Measurements from ENCODE around the gene ARV1. TPM values are rescaled to one million over a fixed set of nuclear protein-coding genes. Genes with fewer than 3 reads are reported as not detected.
A peak's percentile ranks its signal among the peaks of the same experiment; 100 is the strongest.

The ARV1 gene
- total and polyA plus RNA-seq, 2 donors (not counting 1 experiment from before 2014, with no cell fraction given): 16.8 to 38.7 TPM

DNA sequence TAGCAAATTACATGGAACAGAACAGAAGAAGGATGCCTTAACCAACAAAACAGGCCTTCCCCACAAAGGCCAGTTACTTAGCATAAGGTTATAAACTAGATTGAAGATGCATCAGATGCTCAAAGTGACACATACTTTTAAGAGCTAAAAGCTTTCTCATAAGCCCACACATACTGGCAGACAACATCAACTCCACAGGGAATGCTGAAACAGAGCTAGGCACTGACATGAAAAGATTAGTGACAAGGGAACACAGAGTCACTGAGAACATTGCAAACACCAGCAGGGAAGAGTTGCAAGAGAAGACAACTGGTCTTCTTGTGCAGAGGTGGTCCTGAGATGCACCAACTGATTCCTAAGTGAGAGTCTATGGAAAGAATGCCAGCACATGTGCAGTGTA lies 7.1 kb upstream of the ARV1 start:
- Histone ChIP-seq H4K20me1 (ENCODE audit: control insufficient read depth, extremely low read depth, insufficient read depth, low read length) (no peaks in the 10 kb centered on the region), H3K27me3 (ENCODE audit: control insufficient read depth, insufficient read depth, low read length) (no peaks in the 10 kb centered on the region), H2AFZ (ENCODE audit: low read length) (no peak overlapping the region), H3K9me3 (ENCODE audit: control insufficient read depth, insufficient read depth, low read depth, low read length) (no peaks in the 10 kb centered on the region), H3K79me2 (ENCODE audit: control insufficient read depth, insufficient read depth, low read length) (no peaks in the 10 kb centered on the region), H3K9ac (ENCODE audit: insufficient read depth, low read length) (no peak overlapping the region), H3K4me2 (ENCODE audit: extremely low read depth, insufficient read depth, low read length) (no peak overlapping the region), H3K27ac (ENCODE audit: insufficient read depth, low read length) (no peak overlapping the region), H3K4me1 (ENCODE audit: control insufficient read depth, extremely low read depth, insufficient read depth, low read length) (no peaks in the 10 kb centered on the region), H3K36me3 (ENCODE audit: control insufficient read depth, insufficient read depth, low read length) (no peaks in the 10 kb centered on the region), H3K4me3 (replicated peaks in 1 of 4; ENCODE audit: control extremely low read depth in 1 of 4, insufficient read depth in 1 of 4, low read depth in 3 of 4, low read length in 4 of 4) (no peak overlapping the region)
- DNase-seq (ENCODE audit: low read depth in 2 of 2): no peak
- TF ChIP-seq EZH2 (IDR thresholded peaks at IDR 0.05; ENCODE audit: low read length, missing control alignments): no peak
- TF ChIP-seq, protein P1, sequence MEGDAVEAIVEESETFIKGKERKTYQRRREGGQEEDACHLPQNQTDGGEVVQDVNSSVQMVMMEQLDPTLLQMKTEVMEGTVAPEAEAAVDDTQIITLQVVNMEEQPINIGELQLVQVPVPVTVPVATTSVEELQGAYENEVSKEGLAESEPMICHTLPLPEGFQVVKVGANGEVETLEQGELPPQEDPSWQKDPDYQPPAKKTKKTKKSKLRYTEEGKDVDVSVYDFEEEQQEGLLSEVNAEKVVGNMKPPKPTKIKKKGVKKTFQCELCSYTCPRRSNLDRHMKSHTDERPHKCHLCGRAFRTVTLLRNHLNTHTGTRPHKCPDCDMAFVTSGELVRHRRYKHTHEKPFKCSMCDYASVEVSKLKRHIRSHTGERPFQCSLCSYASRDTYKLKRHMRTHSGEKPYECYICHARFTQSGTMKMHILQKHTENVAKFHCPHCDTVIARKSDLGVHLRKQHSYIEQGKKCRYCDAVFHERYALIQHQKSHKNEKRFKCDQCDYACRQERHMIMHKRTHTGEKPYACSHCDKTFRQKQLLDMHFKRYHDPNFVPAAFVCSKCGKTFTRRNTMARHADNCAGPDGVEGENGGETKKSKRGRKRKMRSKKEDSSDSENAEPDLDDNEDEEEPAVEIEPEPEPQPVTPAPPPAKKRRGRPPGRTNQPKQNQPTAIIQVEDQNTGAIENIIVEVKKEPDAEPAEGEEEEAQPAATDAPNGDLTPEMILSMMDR (conservative IDR thresholded peaks at IDR 0.05 in 1 of 2, IDR thresholded peaks at IDR 0.05 in 1 of 2; ENCODE audit: low read depth in 1 of 2, low read length in 2 of 2): no peak

DNA sequence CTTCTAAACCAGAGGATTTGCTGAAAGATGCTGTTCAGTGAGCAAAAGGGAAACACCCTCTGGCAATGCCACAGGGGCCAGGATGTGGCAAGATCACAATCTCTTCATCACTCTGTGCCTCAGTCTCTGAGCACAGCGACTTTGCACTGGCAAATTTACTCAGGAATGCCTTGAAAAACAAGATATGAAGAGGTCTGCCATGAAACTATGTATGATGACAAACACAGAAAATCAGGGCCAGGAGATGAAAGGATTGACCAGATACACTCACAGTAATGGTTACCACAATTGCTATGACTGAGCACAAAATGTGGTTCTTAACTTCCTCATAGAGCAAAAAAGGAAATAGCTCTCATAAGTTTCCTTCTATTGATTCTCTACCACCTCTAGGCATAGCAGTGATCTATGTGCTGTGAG lies 6.0 kb upstream of the ARV1 start:
- no peaks in the 10 kb centered on the region for H3K4me1 ChIP-seq (ENCODE audit: control insufficient read depth, extremely low read depth, insufficient read depth, low read length)
- no peak overlapping the region for H3K9ac ChIP-seq (ENCODE audit: insufficient read depth, low read length)
- H3K4me2 ChIP-seq (ENCODE audit: extremely low read depth, insufficient read depth, low read length): no peak overlapping the region
- no peaks in the 10 kb centered on the region for H3K9me3 ChIP-seq (ENCODE audit: control insufficient read depth, insufficient read depth, low read depth, low read length)
- TF ChIP-seq, protein P1 (conservative IDR thresholded peaks at IDR 0.05 in 1 of 2, IDR thresholded peaks at IDR 0.05 in 1 of 2; ENCODE audit: low read depth in 1 of 2, low read length in 2 of 2): no peak
- TF ChIP-seq EZH2 (IDR thresholded peaks at IDR 0.05; ENCODE audit: low read length, missing control alignments): no peak
- H2AFZ ChIP-seq (ENCODE audit: low read length): no peak overlapping the region
- H4K20me1 ChIP-seq (ENCODE audit: control insufficient read depth, extremely low read depth, insufficient read depth, low read length): no peaks in the 10 kb centered on the region
- DNase-seq (ENCODE audit: low read depth in 2 of 2): peak in 1 of 2 donors; percentile 25
- no peak overlapping the region for H3K4me3 ChIP-seq (replicated peaks in 1 of 4; ENCODE audit: control extremely low read depth in 1 of 4, insufficient read depth in 1 of 4, low read depth in 3 of 4, low read length in 4 of 4)
- H3K27ac ChIP-seq (ENCODE audit: insufficient read depth, low read length): no peak overlapping the region
- H3K36me3 ChIP-seq (ENCODE audit: control insufficient read depth, insufficient read depth, low read length): no peaks in the 10 kb centered on the region
- no peaks in the 10 kb centered on the region for H3K27me3 ChIP-seq (ENCODE audit: control insufficient read depth, insufficient read depth, low read length)
- H3K79me2 ChIP-seq (ENCODE audit: control insufficient read depth, insufficient read depth, low read length): peaks cover 2% of the 10 kb centered on the region

DNA sequence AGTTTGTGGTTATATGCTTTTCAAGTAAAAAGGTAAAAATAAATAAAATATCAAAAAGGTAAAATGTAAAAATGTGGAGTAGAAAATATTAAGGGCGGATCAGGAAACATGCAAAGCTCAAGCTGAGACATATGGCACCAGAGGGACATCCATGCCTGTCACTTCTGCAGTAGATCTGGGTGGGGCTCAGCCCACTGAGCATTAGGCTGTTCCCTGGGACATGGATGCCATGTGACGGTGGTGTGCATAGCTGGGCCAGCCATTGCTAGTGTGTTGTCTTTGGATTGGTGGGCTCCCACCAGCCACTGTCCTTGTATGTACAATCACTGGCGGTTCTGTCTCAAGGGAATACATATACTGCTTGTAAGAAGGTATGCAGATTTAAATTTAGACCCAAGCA lies 3.3 kb upstream of the ARV1 start:
- Histone ChIP-seq H3K9ac (ENCODE audit: insufficient read depth, low read length) (no peak overlapping the region), H3K4me2 (ENCODE audit: extremely low read depth, insufficient read depth, low read length) (no peak overlapping the region), H2AFZ (ENCODE audit: low read length) (no peak overlapping the region), H3K79me2 (ENCODE audit: control insufficient read depth, insufficient read depth, low read length) (peaks cover 12% of the 10 kb centered on the region), H3K4me1 (ENCODE audit: control insufficient read depth, extremely low read depth, insufficient read depth, low read length) (no peaks in the 10 kb centered on the region), H3K27ac (ENCODE audit: insufficient read depth, low read length) (no peak overlapping the region), H3K27me3 (ENCODE audit: control insufficient read depth, insufficient read depth, low read length) (no peaks in the 10 kb centered on the region), H3K36me3 (ENCODE audit: control insufficient read depth, insufficient read depth, low read length) (no peaks in the 10 kb centered on the region), H3K4me3 (replicated peaks in 1 of 4; ENCODE audit: control extremely low read depth in 1 of 4, insufficient read depth in 1 of 4, low read depth in 3 of 4, low read length in 4 of 4) (no peak overlapping the region), H4K20me1 (ENCODE audit: control insufficient read depth, extremely low read depth, insufficient read depth, low read length) (no peaks in the 10 kb centered on the region), H3K9me3 (ENCODE audit: control insufficient read depth, insufficient read depth, low read depth, low read length) (no peaks in the 10 kb centered on the region)
- DNase-seq (ENCODE audit: low read depth in 2 of 2): no peak
- TF ChIP-seq, protein P1 (conservative IDR thresholded peaks at IDR 0.05 in 1 of 2, IDR thresholded peaks at IDR 0.05 in 1 of 2; ENCODE audit: low read depth in 1 of 2, low read length in 2 of 2): no peak
- TF ChIP-seq EZH2 (IDR thresholded peaks at IDR 0.05; ENCODE audit: low read length, missing control alignments): no peak
